ENCODE data around the gene VPS11.

VPS11 gene

DNA sequence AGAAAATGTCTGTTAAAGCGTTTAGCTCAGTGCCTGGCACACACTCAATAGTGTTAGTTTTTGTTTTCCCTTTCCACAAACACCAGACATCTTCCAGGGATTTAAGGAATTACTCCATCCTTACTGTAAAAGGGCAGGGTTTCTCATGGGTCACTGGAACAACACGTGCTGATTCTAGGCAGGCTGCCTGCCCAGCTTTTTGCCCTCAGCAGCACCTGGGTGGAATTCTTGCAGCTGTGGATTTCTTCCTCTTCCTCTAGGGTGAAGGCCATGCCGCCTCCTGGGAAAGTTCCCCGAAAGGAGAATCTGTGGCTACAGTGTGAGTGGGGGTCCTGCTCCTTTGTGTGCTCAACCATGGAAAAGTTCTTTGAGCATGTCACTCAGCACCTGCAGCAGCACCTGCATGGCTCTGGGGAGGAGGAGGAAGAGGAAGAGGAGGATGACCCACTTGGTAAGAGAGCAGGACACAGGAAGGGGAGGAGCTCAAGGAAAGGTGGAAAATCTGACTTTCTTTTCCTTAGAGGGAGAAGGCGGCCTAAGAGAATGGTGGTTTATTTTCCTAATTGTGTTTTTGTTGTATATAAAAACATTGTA lies 59.2 kb downstream of the VPS11 start:
- no peak for DNase-seq

DNA sequence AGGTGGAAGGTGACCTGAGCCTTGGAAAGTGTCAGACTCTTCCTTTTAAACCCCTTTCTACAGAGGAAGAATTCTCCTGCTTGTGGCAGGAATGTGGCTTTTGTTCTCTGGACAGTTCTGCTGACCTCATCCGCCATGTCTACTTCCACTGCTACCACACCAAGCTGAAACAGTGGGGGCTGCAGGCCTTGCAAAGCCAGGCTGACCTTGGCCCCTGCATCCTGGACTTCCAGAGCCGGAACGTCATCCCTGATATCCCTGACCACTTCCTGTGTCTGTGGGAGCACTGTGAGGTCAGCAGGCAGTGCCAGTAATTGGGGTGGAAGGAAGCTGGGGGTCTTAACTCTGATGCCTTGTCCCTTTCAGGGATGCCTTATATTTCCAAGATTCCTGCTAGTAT lies 63.0 kb downstream of the VPS11 start:
- no peak for DNase-seq

Data from NCI-H345 (cell line).